ENCODE measurements around the gene PPP1CA.

PPP1CA gene

DNA sequence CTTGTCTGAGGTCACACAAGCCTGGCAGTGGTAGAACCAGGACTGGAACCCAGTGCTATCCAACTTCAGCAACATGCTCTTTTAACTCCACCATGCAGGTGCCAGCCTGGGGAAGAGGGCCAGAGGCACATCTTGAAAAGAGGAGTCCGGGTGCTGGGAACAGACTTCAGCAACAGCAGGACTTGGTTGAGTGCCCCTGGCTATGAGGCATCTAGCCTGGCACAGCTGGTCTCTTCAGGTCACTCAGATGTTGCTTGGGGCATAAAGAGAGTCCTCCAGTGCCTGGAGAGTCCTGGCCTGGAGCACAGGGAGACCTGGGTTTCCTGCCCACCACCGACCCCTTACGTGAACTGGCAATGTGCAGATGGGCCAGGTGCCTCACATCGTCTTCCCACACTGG lies 23.1 kb downstream of the PPP1CA start:
- DNase-seq = no peak
- H3K27me3 ChIP-seq (replicated peaks) = no peaks in the 10 kb centered on the region
- no peaks in the 10 kb centered on the region for H3K36me3 ChIP-seq (replicated peaks)
- no peak overlapping the region for H3K27ac ChIP-seq
- in situ Hi-C loops (cut with HindIII; ENCODE audit: low pct_ligation_motif_present, low sequenced_read_pairs) = no loop called here
- no peak overlapping the region for H3K4me3 ChIP-seq (ENCODE audit: low read depth, low read length)
- TF ChIP-seq, protein P1, sequence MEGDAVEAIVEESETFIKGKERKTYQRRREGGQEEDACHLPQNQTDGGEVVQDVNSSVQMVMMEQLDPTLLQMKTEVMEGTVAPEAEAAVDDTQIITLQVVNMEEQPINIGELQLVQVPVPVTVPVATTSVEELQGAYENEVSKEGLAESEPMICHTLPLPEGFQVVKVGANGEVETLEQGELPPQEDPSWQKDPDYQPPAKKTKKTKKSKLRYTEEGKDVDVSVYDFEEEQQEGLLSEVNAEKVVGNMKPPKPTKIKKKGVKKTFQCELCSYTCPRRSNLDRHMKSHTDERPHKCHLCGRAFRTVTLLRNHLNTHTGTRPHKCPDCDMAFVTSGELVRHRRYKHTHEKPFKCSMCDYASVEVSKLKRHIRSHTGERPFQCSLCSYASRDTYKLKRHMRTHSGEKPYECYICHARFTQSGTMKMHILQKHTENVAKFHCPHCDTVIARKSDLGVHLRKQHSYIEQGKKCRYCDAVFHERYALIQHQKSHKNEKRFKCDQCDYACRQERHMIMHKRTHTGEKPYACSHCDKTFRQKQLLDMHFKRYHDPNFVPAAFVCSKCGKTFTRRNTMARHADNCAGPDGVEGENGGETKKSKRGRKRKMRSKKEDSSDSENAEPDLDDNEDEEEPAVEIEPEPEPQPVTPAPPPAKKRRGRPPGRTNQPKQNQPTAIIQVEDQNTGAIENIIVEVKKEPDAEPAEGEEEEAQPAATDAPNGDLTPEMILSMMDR (IDR thresholded peaks at IDR 0.05; ENCODE audit: low read depth, low read length, missing control alignments) = no peak

DNA sequence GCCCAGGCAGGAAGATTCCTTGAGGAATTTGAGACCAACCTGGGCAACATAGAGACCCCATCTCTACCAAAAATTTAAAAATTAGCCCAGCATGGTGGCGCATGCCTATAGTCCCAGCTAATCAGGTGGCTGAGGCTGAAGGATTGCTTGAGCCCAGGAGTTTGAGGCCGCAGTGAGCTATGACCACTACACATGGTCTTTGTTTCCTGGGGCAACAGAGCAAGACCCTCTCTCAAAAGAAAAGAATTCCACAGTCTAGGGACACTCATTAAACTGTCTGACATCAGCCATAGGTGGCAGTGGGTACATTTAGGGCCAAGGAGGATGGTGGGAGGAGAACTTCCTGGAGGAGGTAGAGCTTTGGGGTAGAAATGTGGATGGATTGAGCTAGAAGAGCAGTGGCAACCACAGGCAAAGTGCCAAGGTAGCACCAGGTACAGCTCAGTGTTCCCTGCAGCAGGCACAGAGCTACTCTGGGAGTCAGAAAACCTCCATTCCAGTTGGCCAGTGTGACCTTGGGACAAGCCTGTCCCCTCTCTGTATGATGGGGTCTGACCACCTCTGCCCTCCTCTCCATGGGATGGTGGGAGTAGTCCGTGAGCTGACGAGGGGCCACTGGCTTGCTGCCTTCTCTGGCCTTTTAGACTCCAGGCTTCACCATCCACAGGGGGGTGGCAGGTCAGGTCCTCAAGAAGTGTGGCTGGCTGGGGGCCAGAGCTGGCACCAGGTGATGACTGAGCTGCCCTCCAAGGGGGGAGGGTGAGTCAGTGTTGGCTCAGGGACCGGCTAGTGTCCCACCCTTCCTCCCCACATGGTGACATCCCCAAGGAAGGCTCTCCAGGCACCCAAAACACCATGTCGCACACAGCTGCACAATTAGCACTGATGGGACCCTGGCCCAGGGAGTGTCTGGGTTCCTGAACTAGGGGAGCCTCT lies 24.5 kb downstream of the PPP1CA start:
- Histone ChIP-seq H3K27me3 (replicated peaks) (no peaks in the 10 kb centered on the region), H3K27ac (no peak overlapping the region), H3K36me3 (replicated peaks) (no peaks in the 10 kb centered on the region), H3K4me3 (ENCODE audit: low read depth, low read length) (no peak overlapping the region)
- in situ Hi-C loops (cut with HindIII; ENCODE audit: low pct_ligation_motif_present, low sequenced_read_pairs) = no loop called here
- DNase-seq = no peak
- TF ChIP-seq, protein P1 (IDR thresholded peaks at IDR 0.05; ENCODE audit: low read depth, low read length, missing control alignments) = no peak

DNA sequence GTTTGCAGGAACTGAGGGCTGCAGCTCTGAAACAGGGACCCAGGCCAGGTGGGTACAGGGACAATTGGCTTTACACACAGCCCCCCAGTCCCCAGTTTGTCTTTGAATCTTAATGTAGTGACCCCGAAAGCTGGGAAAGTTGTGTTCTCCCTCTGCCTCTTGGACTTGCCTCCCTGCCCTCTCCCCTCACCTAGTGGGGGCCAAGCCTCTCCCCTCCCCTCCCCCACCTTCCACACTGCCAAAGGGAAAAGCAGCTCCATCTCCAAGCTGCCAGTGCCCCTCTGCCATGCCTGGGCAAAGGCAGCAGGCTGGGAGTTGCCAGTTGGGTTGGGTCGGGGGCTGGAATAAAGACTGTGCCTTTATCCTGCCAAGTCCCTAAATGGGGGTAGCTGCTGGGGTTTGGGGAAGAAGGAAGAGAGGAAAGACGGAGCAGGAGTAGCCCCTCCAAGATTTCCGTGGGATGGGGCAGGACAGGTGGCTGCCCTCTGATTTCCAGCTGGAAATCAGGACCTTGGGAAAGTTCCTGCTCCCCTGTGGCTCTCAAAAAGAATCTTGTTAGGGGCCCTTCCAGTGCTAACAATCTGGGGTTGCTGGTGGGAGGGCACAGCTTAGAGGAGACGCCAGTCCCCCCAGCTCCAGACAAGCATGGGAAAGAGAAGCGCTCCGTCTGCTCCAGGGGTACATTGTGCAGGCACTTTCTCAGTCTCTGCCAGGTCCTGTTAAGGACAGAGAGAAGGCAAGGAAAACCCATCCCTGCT lies 25.4 kb downstream of the PPP1CA start:
- no peaks in the 10 kb centered on the region for H3K27me3 ChIP-seq (replicated peaks)
- no peaks in the 10 kb centered on the region for H3K36me3 ChIP-seq (replicated peaks)
- H3K4me3 ChIP-seq (ENCODE audit: low read depth, low read length) = no peak overlapping the region

DNA sequence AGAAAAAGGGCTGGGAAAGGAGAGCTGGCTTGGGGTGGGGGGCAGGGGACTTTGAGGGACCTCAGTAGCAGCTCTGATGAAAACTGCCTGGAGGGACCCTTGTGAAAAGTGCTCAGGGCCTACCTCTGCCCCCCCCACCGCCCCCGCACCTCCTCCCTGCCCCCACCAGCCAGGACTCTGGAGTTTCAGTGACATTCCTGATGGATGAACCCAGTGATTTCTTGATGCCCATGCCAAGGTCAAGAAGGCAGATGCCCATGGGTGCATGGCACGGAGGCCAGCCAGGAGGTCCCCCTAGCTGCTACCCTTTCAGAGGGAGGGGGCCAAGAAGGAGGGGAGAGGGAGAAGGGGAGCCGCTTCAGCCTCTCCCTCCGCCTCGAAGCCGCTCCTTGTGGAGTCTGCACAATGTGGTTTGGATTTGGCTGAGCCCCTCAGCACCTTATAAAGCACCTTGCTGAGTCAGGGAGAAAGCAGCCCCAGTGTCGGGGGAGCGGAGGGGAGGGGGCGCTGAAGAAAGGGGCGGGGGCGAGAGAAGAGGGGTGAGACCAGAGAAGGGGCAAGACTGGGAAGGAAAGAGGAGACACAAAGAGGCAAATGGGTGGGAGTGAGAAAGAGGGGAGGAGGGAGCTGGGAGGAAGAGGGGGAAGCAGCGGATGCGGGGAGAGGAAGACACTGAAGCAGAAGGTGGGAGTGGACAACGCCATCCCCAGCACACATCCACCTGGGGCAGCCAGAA lies 26.2 kb downstream of the PPP1CA start:
- Histone ChIP-seq H3K27me3 (replicated peaks) (no peaks in the 10 kb centered on the region), H3K4me3 (ENCODE audit: low read depth, low read length) (no peak overlapping the region), H3K27ac (no peak overlapping the region), H3K36me3 (replicated peaks) (no peaks in the 10 kb centered on the region)
- no peak for DNase-seq
- in situ Hi-C loops (cut with HindIII; ENCODE audit: low pct_ligation_motif_present, low sequenced_read_pairs) = no loop called here
- TF ChIP-seq, protein P1 (IDR thresholded peaks at IDR 0.05; ENCODE audit: low read depth, low read length, missing control alignments) = no peak

More for the DNA sequence above, 25.4 kb downstream of the PPP1CA start:
- DNase-seq = no peak
- no peak overlapping the region for H3K27ac ChIP-seq
- in situ Hi-C loops (cut with HindIII; ENCODE audit: low pct_ligation_motif_present, low sequenced_read_pairs) = no loop called here
- TF ChIP-seq, protein P1 (IDR thresholded peaks at IDR 0.05; ENCODE audit: low read depth, low read length, missing control alignments) = no peak

DNA sequence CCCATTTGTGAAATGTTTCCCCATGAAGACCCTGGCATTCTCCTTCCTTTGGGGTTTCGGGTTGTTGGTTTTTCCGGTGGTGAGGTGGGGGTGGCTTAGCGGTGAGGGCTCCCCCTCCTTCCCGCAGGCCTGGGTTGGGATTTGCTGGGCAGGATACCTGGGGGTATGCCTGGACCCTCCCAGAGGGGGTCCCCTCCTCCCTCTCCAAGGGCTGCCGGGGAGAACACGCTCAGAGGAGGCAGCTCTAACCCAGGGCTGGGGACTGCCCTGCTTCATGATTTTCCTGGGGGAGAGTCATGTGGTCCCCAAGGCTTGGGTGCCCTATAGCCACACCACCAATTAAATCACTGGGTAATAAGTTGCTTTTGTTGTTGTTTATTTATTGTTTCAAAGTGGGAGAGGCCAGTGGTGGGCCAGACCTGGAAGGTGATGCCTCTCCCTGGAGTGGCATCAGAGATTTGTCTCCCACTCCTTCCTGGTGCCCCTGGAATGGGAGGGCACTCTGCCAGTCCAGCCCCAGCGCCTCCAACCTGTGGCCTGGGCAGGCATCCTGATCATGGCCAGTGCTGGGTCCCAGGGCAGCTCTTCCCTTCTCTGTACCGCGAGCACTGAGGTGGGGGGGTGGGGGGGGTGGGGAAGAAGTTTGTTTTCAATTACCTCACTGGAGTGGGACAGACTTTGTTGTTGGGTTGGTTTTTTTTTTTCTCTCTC lies 26.9 kb downstream of the PPP1CA start:
- in situ Hi-C loops (cut with HindIII; ENCODE audit: low pct_ligation_motif_present, low sequenced_read_pairs) = no loop called here
- Histone ChIP-seq H3K4me3 (ENCODE audit: low read depth, low read length) (peak overlapping the region; percentile 63), H3K36me3 (replicated peaks) (no peaks in the 10 kb centered on the region), H3K27me3 (replicated peaks) (no peaks in the 10 kb centered on the region), H3K27ac (peak overlapping the region; percentile 93)
- DNase-seq = no peak
- TF ChIP-seq, protein P1 (IDR thresholded peaks at IDR 0.05; ENCODE audit: low read depth, low read length, missing control alignments) = no peak
